ENCODE measurements around the gene TAC4.
A peak's percentile ranks its signal among the peaks of the same experiment; 100 is the strongest.

TAC4 gene

DNA sequence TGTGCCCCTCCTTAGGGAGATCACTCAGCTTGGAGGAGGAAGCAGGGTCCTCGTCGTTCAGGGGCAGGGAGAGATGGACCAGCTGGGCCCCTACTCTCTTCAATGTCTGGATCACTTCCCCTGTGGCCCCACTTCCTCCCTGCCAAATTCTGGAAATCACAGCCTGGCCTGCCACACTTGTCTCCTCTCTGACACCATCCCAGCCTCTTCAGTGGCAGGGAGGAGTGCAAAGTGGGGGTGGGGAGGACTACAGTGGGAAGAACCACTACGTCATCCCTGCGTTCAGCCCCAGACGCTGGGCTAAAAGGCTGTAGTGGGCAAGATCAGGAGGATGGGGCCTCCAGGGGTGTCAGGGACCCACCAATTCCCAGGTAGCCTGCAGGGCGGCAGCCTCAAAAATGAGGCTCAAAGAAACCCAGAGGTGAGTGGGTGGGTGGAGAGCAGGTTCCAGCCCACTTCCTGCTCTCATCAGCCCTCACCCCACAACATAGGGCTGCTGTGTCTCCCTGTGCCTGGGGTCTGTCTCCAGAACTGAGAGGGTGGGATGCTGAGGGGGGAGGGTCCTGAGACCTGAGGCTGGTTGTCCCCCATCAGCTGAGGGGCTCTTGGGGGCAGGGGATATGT, 25.0 kb upstream of the TAC4 start:
- DNase-seq (ENCODE audit: low spot score) = no peak

- no peak for DNase-seq (ENCODE audit: low spot score)
Measured at GRCh38 chr17:49871211-49871610, 23.3 kb upstream of the TAC4 start.

GRCh38 chr17:49870298-49870697, 22.4 kb upstream of the TAC4 start:
- no peak for DNase-seq (ENCODE audit: low spot score)

DNA sequence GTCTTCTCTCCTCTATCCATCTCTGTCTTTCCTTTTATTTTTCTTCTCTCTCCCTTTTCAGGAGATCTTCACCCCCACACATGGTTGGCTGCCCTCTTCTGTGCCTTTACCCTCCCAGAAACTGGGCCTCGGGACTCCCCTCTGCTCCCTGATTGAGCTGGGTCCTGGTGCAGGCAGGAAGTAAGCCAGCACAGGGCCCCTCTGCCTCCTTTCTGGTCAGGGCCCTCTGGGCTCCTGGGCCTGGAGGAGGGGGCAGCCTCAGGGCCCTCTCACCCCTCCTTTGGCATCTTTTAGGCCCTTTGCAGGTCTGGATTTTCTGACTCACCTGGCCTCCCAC, 21.1 kb upstream of the TAC4 start:
- no peak for DNase-seq (ENCODE audit: low spot score)

- DNase-seq (ENCODE audit: low spot score) = no peak
Measured at GRCh38 chr17:49866882-49867413, 19.1 kb upstream of the TAC4 start.

- no peak for DNase-seq (ENCODE audit: low spot score)
Measured at GRCh38 chr17:49866019-49866380, 18.1 kb upstream of the TAC4 start.

DNA sequence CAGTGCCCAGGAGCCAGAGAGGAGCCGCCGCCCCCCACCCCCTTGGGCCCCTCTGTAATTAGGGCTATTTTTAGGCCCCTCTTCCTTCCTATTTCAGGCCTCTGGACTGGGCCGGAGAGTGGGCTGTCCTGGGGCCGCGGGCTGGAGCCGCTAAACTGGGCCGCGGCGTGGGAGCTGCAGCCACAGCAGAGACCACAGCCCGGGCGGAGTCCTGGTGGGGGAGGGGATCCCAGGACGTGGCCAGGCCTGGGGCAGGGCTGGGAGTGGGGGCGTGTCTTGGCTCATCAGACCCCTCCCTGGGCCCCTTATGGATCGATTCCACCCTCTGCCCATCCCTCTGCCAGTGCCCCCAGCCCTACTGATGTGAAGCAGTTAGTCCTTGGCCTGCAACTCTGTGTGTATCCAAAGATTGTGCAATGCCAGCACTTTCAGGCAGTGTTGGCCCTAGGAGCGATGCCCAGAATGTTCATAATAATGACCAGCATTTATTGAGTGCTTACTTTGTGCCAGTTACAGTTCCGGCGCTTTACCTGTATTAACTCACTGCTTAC, 15.0 kb upstream of the TAC4 start:
- no peak for DNase-seq (ENCODE audit: low spot score)

- DNase-seq (ENCODE audit: low spot score) = peak; percentile 81
Measured at GRCh38 chr17:49861150-49861884, 13.4 kb upstream of the TAC4 start.

DNA sequence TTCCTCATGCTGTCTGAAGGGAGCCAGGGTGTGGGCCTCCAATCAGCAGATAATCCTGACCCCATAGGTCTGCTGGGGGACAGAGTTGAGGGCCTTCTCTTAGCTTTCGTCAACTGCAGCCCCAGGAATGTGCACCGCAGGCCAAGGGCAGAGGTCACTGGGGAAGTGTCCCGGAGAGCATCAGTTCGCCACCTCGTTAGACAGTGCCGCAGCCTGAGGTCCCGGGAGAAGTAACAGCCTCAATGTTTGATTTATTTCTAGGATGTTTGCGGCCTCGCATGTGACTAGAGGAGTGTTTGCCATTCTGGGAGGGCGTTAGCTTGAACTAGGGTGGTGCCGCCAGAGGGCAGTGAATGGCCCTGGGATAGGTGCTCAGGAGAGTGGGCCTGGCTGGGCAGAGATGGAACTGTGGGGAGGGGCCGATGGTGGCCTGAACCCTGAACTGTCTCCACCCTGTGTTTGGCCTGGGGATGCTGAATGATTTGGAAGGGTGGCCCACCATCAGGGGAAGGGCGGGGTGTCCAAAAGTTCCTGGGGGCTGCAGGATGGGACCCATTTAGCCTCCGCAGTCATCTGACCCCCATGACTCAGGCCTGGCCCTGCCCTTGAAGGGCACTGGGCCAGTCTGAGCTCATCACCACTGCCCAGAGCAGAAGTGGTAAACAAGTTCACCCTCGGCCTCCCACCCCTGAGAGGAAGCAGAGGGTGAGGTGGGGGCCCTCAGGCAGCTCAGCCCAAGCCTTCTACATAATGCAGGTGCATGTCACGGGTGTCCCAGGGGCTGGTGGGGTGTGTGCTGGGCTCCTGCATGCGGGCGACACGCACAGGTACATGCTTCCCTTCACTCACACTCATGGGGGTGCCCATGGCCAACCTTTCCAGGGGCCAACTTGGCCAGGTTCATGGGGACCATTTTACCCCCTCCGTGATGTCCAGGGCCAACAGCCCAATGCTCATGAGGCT, 12.4 kb upstream of the TAC4 start:
- no peak for DNase-seq (ENCODE audit: low spot score)

GRCh38 chr17:49858796-49859195, 10.9 kb upstream of the TAC4 start:
- no peak for DNase-seq (ENCODE audit: low spot score)

- DNase-seq (ENCODE audit: low spot score) = no peak
Measured at GRCh38 chr17:49854126-49854525, 6.3 kb upstream of the TAC4 start.

DNA sequence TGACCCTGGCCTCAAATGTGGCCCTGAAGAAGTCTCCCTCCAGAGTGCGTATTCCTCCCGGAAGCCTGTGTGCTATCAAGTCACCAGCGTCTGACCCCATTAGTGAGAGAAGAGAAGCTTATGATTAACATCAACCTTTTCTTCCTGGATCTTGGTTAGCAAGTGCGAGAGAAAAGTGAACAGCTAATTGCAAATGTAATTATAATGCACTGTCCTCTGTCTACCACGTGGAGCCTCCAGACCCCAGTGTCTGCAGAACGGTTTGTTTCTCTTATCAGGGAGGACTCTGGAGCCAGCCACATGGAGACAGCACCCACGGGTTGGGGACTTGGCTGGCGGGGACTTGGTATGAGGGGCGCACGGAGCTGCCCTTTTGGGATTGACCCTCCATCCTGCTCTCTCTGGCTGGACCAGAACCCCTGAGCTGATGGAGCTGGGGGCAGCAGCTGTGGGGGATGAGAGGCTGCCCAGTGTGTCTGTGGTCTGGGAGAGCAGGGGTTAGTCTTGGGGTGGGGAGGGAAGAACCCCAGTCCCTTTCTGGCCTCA, 5.7 kb upstream of the TAC4 start:
- DNase-seq (ENCODE audit: low spot score) = no peak

DNA sequence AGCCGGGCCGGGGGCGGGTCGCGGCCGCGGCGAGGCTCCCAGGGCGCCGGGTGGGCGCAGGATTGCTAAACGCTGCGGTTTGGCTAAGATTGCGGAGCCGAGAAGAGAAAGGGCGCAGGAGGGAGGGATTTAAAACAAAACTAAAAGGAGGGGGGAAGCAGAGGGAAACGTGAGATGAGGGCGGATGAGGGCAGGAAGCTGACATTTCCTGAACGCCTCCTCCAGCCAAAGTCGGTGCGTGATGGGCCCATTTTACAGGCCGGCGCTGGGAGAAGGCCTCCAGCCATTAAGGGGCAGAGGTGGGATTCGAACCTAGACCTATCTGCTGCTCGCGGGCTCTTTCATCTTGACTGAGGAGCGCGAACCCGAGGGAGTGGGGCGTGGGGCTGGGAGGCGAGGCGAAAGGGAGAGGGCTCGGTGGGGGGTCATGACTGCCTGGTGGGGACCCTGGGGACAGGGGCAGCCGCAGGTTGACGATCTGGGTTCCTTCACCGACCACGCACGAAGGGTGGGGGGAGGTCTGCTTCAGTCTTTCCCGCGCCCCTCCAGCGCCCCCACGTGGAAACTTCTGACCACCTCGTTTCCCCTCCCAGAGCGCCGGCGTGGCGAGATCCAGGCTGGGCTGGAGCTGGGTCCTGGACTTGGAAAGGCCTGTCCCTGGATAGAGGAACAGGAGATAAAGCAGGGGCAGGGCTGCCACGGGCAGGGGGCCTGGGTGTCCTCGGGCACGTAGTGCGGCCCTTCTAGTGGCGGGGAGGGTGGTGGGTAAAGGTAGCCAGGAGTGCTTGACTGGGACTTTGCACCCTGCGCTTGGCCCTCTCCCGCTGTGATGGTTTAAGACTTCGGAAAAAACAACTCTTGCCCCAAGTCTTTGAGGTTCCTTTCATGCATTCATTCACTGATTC, 3.8 kb upstream of the TAC4 start:
- peak; percentile 82 for DNase-seq (ENCODE audit: low spot score)

- DNase-seq (ENCODE audit: low spot score) = peak; percentile 49
Measured at GRCh38 chr17:49850772-49851386, 3.0 kb upstream of the TAC4 start.

GRCh38 chr17:49850218-49850610, 2.3 kb upstream of the TAC4 start:
- DNase-seq (ENCODE audit: low spot score) = no peak

DNA sequence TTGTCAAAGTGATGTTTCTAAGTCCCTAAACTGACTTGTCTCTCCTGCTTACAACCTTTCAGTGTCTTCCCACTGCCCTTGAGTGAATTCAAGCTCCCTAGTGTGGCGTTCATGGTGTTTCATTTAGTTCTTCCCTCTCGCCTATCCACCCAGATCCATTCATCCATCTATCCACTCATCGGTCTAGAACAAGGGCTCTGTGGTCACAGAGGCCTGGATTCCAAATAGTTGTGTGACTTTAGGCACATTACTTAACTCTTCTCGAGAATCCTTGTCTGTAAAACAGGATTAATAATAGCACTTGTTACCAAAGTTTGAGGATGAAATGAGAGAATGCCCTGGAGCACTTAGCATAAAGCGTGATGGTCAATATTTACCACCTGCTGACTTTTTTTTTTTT, 870 bp upstream of the TAC4 start:
- DNase-seq (ENCODE audit: low spot score) = no peak

DNA sequence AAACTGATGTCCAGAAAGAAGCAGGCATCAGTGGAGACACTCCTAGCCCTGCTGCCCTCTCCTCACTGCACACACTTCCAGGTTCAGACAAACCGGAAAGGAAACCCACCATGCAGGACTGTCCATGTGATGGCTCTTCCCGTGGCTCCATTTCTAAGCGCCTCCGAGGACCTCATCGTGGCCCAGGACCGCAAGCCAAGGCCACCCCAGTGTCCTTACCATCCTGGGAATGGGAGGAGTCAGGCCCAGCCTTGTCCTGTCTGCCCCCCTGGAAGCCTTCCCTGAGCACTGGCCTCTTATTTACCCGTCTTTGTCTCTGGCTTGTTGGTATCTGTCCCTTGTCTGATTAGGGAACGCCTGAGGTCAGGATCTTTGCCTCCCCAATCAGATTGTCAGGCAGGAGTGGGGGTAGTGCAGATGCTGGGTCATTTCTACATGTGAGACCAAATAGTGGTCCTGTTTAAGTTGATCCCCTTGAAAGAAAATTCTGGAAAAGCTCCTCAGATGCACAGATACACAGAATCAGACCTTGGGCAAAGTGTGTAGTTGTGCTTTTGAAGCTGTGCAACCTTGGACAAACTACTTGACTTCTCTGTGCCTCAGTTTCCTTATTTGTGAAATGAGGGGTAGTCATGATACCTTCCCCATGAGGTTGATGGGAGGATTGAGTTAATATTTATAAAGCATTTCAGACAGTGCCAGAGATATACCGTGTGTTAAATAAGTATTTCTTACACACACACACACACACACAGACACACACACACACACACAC, 744 bp downstream of the TAC4 start:
- DNase-seq (ENCODE audit: low spot score) = no peak

- no peak for DNase-seq (ENCODE audit: low spot score)
Measured at GRCh38 chr17:49845321-49845720, 2.5 kb downstream of the TAC4 start.

DNA sequence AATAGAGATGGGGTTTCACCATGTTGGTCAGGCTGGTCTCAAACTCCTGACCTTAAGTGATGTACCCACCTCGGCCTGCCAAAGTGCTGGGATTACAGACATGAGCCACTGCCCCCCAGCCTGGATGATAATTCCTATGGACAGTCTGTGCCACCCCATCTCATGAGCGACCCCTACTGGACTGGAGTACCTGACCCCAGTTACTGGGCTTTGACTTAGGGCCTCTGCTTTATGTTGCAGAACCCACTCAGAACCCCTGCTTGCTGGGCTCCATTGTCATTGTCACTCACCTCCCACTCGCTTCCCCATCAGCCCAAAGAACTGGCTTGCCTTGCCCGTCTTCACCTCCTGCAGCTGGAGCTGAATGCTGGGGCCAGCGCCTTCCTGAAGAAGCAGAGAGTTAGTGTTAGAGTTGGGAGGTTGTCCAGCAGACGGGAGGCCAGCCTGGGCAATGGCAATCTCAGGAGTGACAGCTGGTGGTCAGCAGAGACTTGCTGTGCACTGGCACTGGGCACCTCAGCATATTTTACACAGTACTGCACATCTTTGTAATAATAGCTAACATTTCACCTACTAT, 4.0 kb downstream of the TAC4 start:
- no peak for DNase-seq (ENCODE audit: low spot score)

Data from AG08396 (cell line).